ENCODE data around the gene COX5B.

DNA sequence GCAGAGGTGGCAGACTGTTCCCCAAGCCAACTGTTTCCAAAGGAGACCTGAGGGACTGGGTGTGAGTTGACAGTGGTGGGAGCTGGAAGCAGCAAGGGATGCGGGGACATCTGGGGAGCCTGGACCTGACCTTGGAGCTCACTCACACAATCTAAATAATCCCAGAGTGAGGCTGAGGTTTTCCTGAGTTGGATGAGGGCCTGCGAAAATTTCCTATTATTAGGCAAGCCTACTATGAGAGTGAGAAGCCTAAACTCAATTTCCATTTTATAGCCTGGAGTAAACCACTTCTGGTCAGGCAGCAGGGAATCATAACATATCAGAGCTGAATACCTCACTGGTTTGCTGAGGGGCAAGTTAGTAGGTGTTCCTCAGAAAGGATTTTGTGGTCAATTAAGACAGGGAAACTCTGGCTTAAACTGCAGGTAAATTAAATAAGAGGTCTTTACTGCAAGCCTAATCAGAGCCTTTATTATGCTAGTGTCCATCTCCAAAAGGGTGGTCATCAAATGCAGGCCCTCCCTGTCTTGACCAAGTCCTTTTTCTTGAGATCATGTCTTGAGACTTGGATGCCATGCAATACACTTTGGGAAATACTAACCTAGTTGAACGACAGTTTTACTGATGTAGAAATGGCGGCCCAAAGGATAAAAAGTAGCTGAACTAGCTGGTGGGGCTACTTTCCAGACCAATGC, 1.7 kb upstream of the COX5B start:
- no peak for TF ChIP-seq CTCF (IDR thresholded peaks at IDR 0.05; ENCODE audit: low read length)
- TF ChIP-seq EZH2 (IDR thresholded peaks at IDR 0.05; ENCODE audit: borderline replicate concordance, low read length): no peak
